Left lung (tissue), 10 donors: ENCODE results near the gene GDNF. TPM values are rescaled to one million over a fixed set of nuclear protein-coding genes. Genes with fewer than 3 reads are reported as not detected.

Experiments
- ATAC-seq: fragments of 200-7000 bp; cut with Tn5 transposase; one replicate; pipeline ENCODE4 v1.9.1; 2020; ENCODE audit warnings: moderate library complexity
- DNase-seq, 4 donors: peaks; one replicate each; pipeline ENCODE4 v3.0.0-alpha.2; 2013 to 2020
- H3K27ac ChIP-seq, 2 donors: fragments of 200-600 bp; sonication (generic) in 1 of 2; one replicate each; pipeline versions ENCODE4 v1.5.0 to v1.8.0; 2020 to 2021
- H3K27me3 ChIP-seq, 2 donors: fragments of 200-600 bp; sonication (generic) in 1 of 2; one replicate each; pipeline versions ENCODE4 v1.5.0 to v1.8.0; 2020 to 2021
- H3K36me3 ChIP-seq, 2 donors: fragments of 200-600 bp; sonication (generic) in 1 of 2; one replicate each; pipeline versions ENCODE4 v1.5.0 to v1.8.0; 2020 to 2021
- H3K4me1 ChIP-seq, 2 donors: fragments of 200-600 bp; one replicate each; pipeline ENCODE4 v1.8.0; 2021
- H3K4me3 ChIP-seq, 2 donors: fragments of 200-600 bp; sonication (generic) in 1 of 2; one replicate each; pipeline versions ENCODE4 v1.5.0 to v1.8.0; 2020 to 2021; ENCODE audit warnings: mild to moderate bottlenecking in 1 of 2
- H3K9me3 ChIP-seq, 2 donors: fragments of 200-600 bp; sonication (generic) in 1 of 2; one replicate each; pipeline versions ENCODE4 v1.5.0 to v1.8.0; 2020 to 2021
- CTCF ChIP-seq, 2 donors: fragments of 200-600 bp; sonication (generic) in 1 of 2; IDR thresholded peaks; one replicate each; pipeline versions ENCODE4 v1.5.0 to v1.8.0; 2021; ENCODE audit warnings: antibody characterized with exemption in 2 of 2
- intact Hi-C, 2 donors: fragments of 100-400 bp; cut with DNase I; formaldehyde crosslinking; loops; one replicate each; pipeline versions ENCODE4 v1.11.2 to v1.14.2; 2022
- polyA plus RNA-seq, 6 donors: library from polyadenylated mRNA; unstranded; fragments of 120-200 nt; gene quantifications; one replicate each; pipeline ENCODE4 v1.2.1, GENCODE V29; 2013; ENCODE audit not compliant: insufficient read length in 6 of 6
- total RNA-seq, 2 donors: library from RNA; stranded (reverse); fragmentation: NEBNext Ultra II Directional; extraction: Animal tissue kit (Norgen Biotek cat#: 25700); gene quantifications; one replicate each; pipeline ENCODE4 v1.2.1, GENCODE V29; 2021
- donor health status: DM: no; HTN: yes; CAD: no.
- donor health status: DM: no; HTN: no; CAD: no.

The GDNF gene
- total and polyA plus RNA-seq, 8 donors, result 0.06 to 0.17 (median 0.07) TPM; not detected in 4

GRCh38 chr5:37830348-37830747 lies 9.5 kb downstream of the GDNF start:
- Histone ChIP-seq H3K27ac (no peak overlapping the region), H3K27me3 (peaks cover 41 to 67% of the 10 kb centered on the region in 2 donors), H3K9me3 (no peaks in the 10 kb centered on the region), H3K4me1 (peaks cover 0 to 6% of the 10 kb centered on the region in 2 donors), H3K36me3 (no peaks in the 10 kb centered on the region), H3K4me3 (no peak overlapping the region)
- DNase-seq (no peak), ATAC-seq (no peak)
- TF ChIP-seq CTCF (IDR thresholded peaks at IDR 0.05), result no peak
- intact Hi-C loops, result no loop called here

- H3K4me1 ChIP-seq, result no peaks in the 10 kb centered on the region
- DNase-seq (no peak), ATAC-seq (no peak)
- no peaks in the 10 kb centered on the region for H3K36me3 ChIP-seq
- no peak for TF ChIP-seq CTCF (IDR thresholded peaks at IDR 0.05)
- no peaks in the 10 kb centered on the region for H3K9me3 ChIP-seq
- intact Hi-C loops, result no loop called here
- no peak overlapping the region for H3K27ac ChIP-seq
- H3K27me3 ChIP-seq, result peaks cover 0 to 18% of the 10 kb centered on the region in 2 donors
- H3K4me3 ChIP-seq, result no peak overlapping the region
These were observed 14.4 kb downstream of the GDNF start for GRCh38 chr5:37825334-37825915.

- no peak overlapping the region for H3K4me3 ChIP-seq
- H3K36me3 ChIP-seq, result no peaks in the 10 kb centered on the region
- no peak for DNase-seq
- H3K27ac ChIP-seq, result no peak overlapping the region
- no peaks in the 10 kb centered on the region for H3K27me3 ChIP-seq
- no peaks in the 10 kb centered on the region for H3K9me3 ChIP-seq
- intact Hi-C loops, result no loop called here
- no peak for ATAC-seq
- no peak for TF ChIP-seq CTCF (IDR thresholded peaks at IDR 0.05)
- no peaks in the 10 kb centered on the region for H3K4me1 ChIP-seq
These were observed 16.2 kb downstream of the GDNF start for GRCh38 chr5:37823433-37824152.

GRCh38 chr5:37816883-37817282 lies 23.0 kb downstream of the GDNF start:
- Histone ChIP-seq H3K9me3 (no peaks in the 10 kb centered on the region), H3K27me3 (no peaks in the 10 kb centered on the region), H3K4me3 (no peak overlapping the region), H3K4me1 (no peaks in the 10 kb centered on the region), H3K36me3 (no peaks in the 10 kb centered on the region), H3K27ac (no peak overlapping the region)
- intact Hi-C loops, result no loop called here
- TF ChIP-seq CTCF (IDR thresholded peaks at IDR 0.05), result no peak
- DNase-seq (no peak), ATAC-seq (no peak)

- no peak for ATAC-seq
- Histone ChIP-seq H3K4me1 (no peaks in the 10 kb centered on the region), H3K27ac (no peak overlapping the region), H3K4me3 (no peak overlapping the region), H3K36me3 (no peaks in the 10 kb centered on the region), H3K9me3 (no peaks in the 10 kb centered on the region), H3K27me3 (no peaks in the 10 kb centered on the region)
- DNase-seq, result no peak
- intact Hi-C loops, result no loop called here
- TF ChIP-seq CTCF (IDR thresholded peaks at IDR 0.05), result no peak
These were observed 23.5 kb downstream of the GDNF start for GRCh38 chr5:37816331-37816730.
